Fibroblast of villous mesenchyme (primary cell): ENCODE data around the gene LRRTM4. TPM values are rescaled to one million over a fixed set of nuclear protein-coding genes. Genes with fewer than 3 reads are reported as not detected.

Experiments used
- DNase-seq: peaks from one replicate; pipeline ENCODE4 v3.0.0-alpha.2; 2010; ENCODE audit warnings: low read depth
- H3K4me3 ChIP-seq: 2 replicates; pipeline ENCODE4 v1.5.1; 2011; ENCODE audit warnings: low read depth, mild to moderate bottlenecking, low read length
- CTCF ChIP-seq: IDR thresholded peaks from 2 replicates; pipeline ENCODE4 v1.5.1; 2012; ENCODE audit warnings: low read depth, mild to moderate bottlenecking, low read length; ENCODE audit not compliant: insufficient read depth
- total RNA-seq: library from RNA; depleted of rRNA; stranded (reverse); fragments of >200 nt; gene quantifications from 2 replicates; pipeline ENCODE4 v1.2.3, GENCODE V29; 2012

LRRTM4 gene
- total RNA-seq, 1 donor, result not detected

GRCh38 chr2:77443076-77443475 lies 79.1 kb downstream of the LRRTM4 start:
- TF ChIP-seq CTCF, result no peak
- DNase-seq, result no peak
- no peak overlapping the region for H3K4me3 ChIP-seq

GRCh38 chr2:77434880-77435279 lies 87.3 kb downstream of the LRRTM4 start:
- TF ChIP-seq CTCF, result no peak
- H3K4me3 ChIP-seq, result no peak overlapping the region
- no peak for DNase-seq

- H3K4me3 ChIP-seq, result no peak overlapping the region
- no peak for DNase-seq
- TF ChIP-seq CTCF, result no peak
Measured at GRCh38 chr2:77428946-77429345, 93.2 kb downstream of the LRRTM4 start.

- no peak for DNase-seq
- H3K4me3 ChIP-seq, result no peak overlapping the region
- no peak for TF ChIP-seq CTCF
Measured at GRCh38 chr2:77421971-77422370, 100.2 kb downstream of the LRRTM4 start.

- H3K4me3 ChIP-seq, result no peak overlapping the region
- no peak for TF ChIP-seq CTCF
- no peak for DNase-seq
Measured at GRCh38 chr2:77418537-77418936, 103.6 kb downstream of the LRRTM4 start.

- no peak for TF ChIP-seq CTCF
- no peak for DNase-seq
Measured at GRCh38 chr2:77404189-77404588, 118.0 kb downstream of the LRRTM4 start.

GRCh38 chr2:77398970-77399600 lies 123.1 kb downstream of the LRRTM4 start:
- DNase-seq, result no peak
- TF ChIP-seq CTCF, result no peak
- H3K4me3 ChIP-seq, result no peak overlapping the region

More at GRCh38 chr2:77404189-77404588, 118.0 kb downstream of the LRRTM4 start:
- no peak overlapping the region for H3K4me3 ChIP-seq
